Activated naive CD4-positive, alpha-beta T cell treated with anti-CD3 and anti-CD28 coated beads, Interleukin-2, amount 10 ng/mL, durations not matched to agents 7 days and 5 days (primary cell): ENCODE results near the gene AOPEP.

Experiments
- CTCF ChIA-PET: fragments of 350-600 bp; sonication (Branson Sonifier 250); formaldehyde crosslinking; loops from one replicate; lab custom pipeline; 2021; ENCODE audit warnings: antibody characterized with exemption; lab: Charles Lee
- DNase-seq: peaks from one replicate; pipeline ENCODE4 v3.0.0-alpha.2; 2020
- H3K27ac Mint-ChIP-seq: one replicate; pipeline ENCODE4 v1.8.0; 2021; ENCODE audit warnings: mild to moderate bottlenecking, moderate library complexity, mixed read lengths
- H3K27me3 Mint-ChIP-seq: one replicate; pipeline ENCODE4 v1.8.0; 2021; ENCODE audit warnings: mild to moderate bottlenecking, mixed read lengths
- H3K36me3 Mint-ChIP-seq: one replicate; pipeline ENCODE4 v1.8.0; 2021; ENCODE audit warnings: mixed read lengths
- H3K4me1 Mint-ChIP-seq: one replicate; pipeline ENCODE4 v1.8.0; 2021; ENCODE audit warnings: mixed read lengths
- H3K4me3 Mint-ChIP-seq: one replicate; pipeline ENCODE4 v1.8.0; 2021; ENCODE audit warnings: mild to moderate bottlenecking, moderate library complexity, mixed read lengths
- H3K9me3 Mint-ChIP-seq: one replicate; pipeline ENCODE4 v1.8.0; 2021; ENCODE audit warnings: mixed read lengths

AOPEP gene

GRCh38 chr9:94981723-94982090 lies 255.2 kb downstream of the AOPEP start:
- no peak for DNase-seq
- CTCF ChIA-PET = no interaction called here
- peaks cover 5% of the 10 kb centered on the region for H3K4me1 Mint-ChIP-seq

GRCh38 chr9:94982211-94982610 lies 255.7 kb downstream of the AOPEP start:
- H3K36me3 Mint-ChIP-seq = no peaks in the 10 kb centered on the region
- peaks cover 3% of the 10 kb centered on the region for H3K27me3 Mint-ChIP-seq
- CTCF ChIA-PET = no interaction called here
- peaks cover 5% of the 10 kb centered on the region for H3K4me1 Mint-ChIP-seq
- H3K9me3 Mint-ChIP-seq = no peaks in the 10 kb centered on the region
- H3K27ac Mint-ChIP-seq = no peak overlapping the region
- no peak for DNase-seq
- H3K4me3 Mint-ChIP-seq = no peak overlapping the region

More at GRCh38 chr9:94981723-94982090, 255.2 kb downstream of the AOPEP start:
- peaks cover 1% of the 10 kb centered on the region for H3K27me3 Mint-ChIP-seq
- H3K36me3 Mint-ChIP-seq = no peaks in the 10 kb centered on the region
- no peaks in the 10 kb centered on the region for H3K9me3 Mint-ChIP-seq
- H3K27ac Mint-ChIP-seq = no peak overlapping the region
- H3K4me3 Mint-ChIP-seq = no peak overlapping the region

GRCh38 chr9:94983552-94983951 lies 257.1 kb downstream of the AOPEP start:
- Mint-ChIP-seq H3K4me3 (no peak overlapping the region), H3K4me1 (peaks cover 5% of the 10 kb centered on the region), H3K27me3 (peaks cover 3% of the 10 kb centered on the region), H3K9me3 (no peaks in the 10 kb centered on the region), H3K36me3 (no peaks in the 10 kb centered on the region), H3K27ac (no peak overlapping the region)
- DNase-seq = no peak
- CTCF ChIA-PET = interaction anchor here (3.0 kb wide), 1 partner anchor 9 kb away, joined by 7 read pairs; no protein-coding TSS in a partner anchor

- Mint-ChIP-seq H3K4me3 (no peak overlapping the region), H3K9me3 (no peaks in the 10 kb centered on the region), H3K27me3 (peaks cover 3% of the 10 kb centered on the region), H3K36me3 (no peaks in the 10 kb centered on the region), H3K4me1 (peaks cover 5% of the 10 kb centered on the region), H3K27ac (no peak overlapping the region)
- DNase-seq = peak; percentile 33
- CTCF ChIA-PET = interaction anchor here (3.0 kb wide), 1 partner anchor 10 kb away, joined by 7 read pairs; no protein-coding TSS in a partner anchor
These were observed 258.5 kb downstream of the AOPEP start for GRCh38 chr9:94984891-94985476.

- Mint-ChIP-seq H3K4me1 (peaks cover 5% of the 10 kb centered on the region), H3K36me3 (no peaks in the 10 kb centered on the region), H3K27ac (no peak overlapping the region), H3K9me3 (no peaks in the 10 kb centered on the region), H3K27me3 (peaks cover 3% of the 10 kb centered on the region), H3K4me3 (no peak overlapping the region)
- DNase-seq = no peak
- CTCF ChIA-PET = interaction anchor here (3.0 kb wide), 1 partner anchor 11 kb away, joined by 7 read pairs; no protein-coding TSS in a partner anchor
These were observed 259.1 kb downstream of the AOPEP start for GRCh38 chr9:94985649-94986048.

GRCh38 chr9:94987731-94988130 lies 261.2 kb downstream of the AOPEP start:
- Mint-ChIP-seq H3K36me3 (no peaks in the 10 kb centered on the region), H3K9me3 (no peaks in the 10 kb centered on the region), H3K27me3 (peaks cover 3% of the 10 kb centered on the region), H3K4me1 (peaks cover 5% of the 10 kb centered on the region), H3K4me3 (no peak overlapping the region), H3K27ac (no peak overlapping the region)
- CTCF ChIA-PET = no interaction called here
- no peak for DNase-seq

GRCh38 chr9:94990897-94991561 lies 264.5 kb downstream of the AOPEP start:
- Mint-ChIP-seq H3K36me3 (no peaks in the 10 kb centered on the region), H3K4me1 (no peaks in the 10 kb centered on the region), H3K27me3 (peaks cover 3% of the 10 kb centered on the region), H3K4me3 (no peak overlapping the region), H3K27ac (no peak overlapping the region), H3K9me3 (no peaks in the 10 kb centered on the region)
- DNase-seq = no peak
- CTCF ChIA-PET = interaction anchor here (1.3 kb wide), 1 partner anchor 136 kb away, joined by 3 read pairs; no protein-coding TSS in a partner anchor

- DNase-seq = no peak
- H3K4me3 Mint-ChIP-seq = no peak overlapping the region
- no peaks in the 10 kb centered on the region for H3K4me1 Mint-ChIP-seq
- no peak overlapping the region for H3K27ac Mint-ChIP-seq
- CTCF ChIA-PET = interaction anchor here (1.2 to 1.3 kb wide), 2 partner anchors 11 to 135 kb away, joined by 3 to 4 read pairs; no protein-coding TSS in a partner anchor
- no peaks in the 10 kb centered on the region for H3K27me3 Mint-ChIP-seq
- no peaks in the 10 kb centered on the region for H3K9me3 Mint-ChIP-seq
- no peaks in the 10 kb centered on the region for H3K36me3 Mint-ChIP-seq
These were observed 265.7 kb downstream of the AOPEP start for GRCh38 chr9:94991961-94992907.

GRCh38 chr9:94993160-94993820 lies 266.8 kb downstream of the AOPEP start:
- no peak overlapping the region for H3K4me3 Mint-ChIP-seq
- no peak overlapping the region for H3K27ac Mint-ChIP-seq
- no peaks in the 10 kb centered on the region for H3K9me3 Mint-ChIP-seq
- CTCF ChIA-PET = interaction anchor here (1.2 kb wide), 1 partner anchor 10 kb away, joined by 4 read pairs; no protein-coding TSS in a partner anchor
- no peaks in the 10 kb centered on the region for H3K4me1 Mint-ChIP-seq
- no peaks in the 10 kb centered on the region for H3K36me3 Mint-ChIP-seq
- no peak for DNase-seq
- no peaks in the 10 kb centered on the region for H3K27me3 Mint-ChIP-seq

GRCh38 chr9:94993821-94994165 lies 267.3 kb downstream of the AOPEP start:
- no peaks in the 10 kb centered on the region for H3K27me3 Mint-ChIP-seq
- no peak for DNase-seq
- no peaks in the 10 kb centered on the region for H3K9me3 Mint-ChIP-seq
- H3K27ac Mint-ChIP-seq = no peak overlapping the region
- H3K4me1 Mint-ChIP-seq = no peaks in the 10 kb centered on the region
- H3K4me3 Mint-ChIP-seq = no peak overlapping the region
- CTCF ChIA-PET = no interaction called here
- H3K36me3 Mint-ChIP-seq = no peaks in the 10 kb centered on the region

- Mint-ChIP-seq H3K27ac (no peak overlapping the region), H3K9me3 (no peaks in the 10 kb centered on the region), H3K4me1 (no peaks in the 10 kb centered on the region), H3K36me3 (no peaks in the 10 kb centered on the region), H3K27me3 (no peaks in the 10 kb centered on the region), H3K4me3 (no peak overlapping the region)
- CTCF ChIA-PET = interaction anchor here (1.1 to 1.2 kb wide), 2 partner anchors 116 to 132 kb away, joined by 3 read pairs; no protein-coding TSS in a partner anchor
- DNase-seq = no peak
These were observed 268.7 kb downstream of the AOPEP start for GRCh38 chr9:94995048-94995693.

- Mint-ChIP-seq H3K27me3 (peaks cover 9% of the 10 kb centered on the region), H3K27ac (no peak overlapping the region), H3K4me3 (no peak overlapping the region), H3K9me3 (no peaks in the 10 kb centered on the region), H3K4me1 (no peaks in the 10 kb centered on the region), H3K36me3 (no peaks in the 10 kb centered on the region)
- no peak for DNase-seq
- CTCF ChIA-PET = interaction anchor here (0.7 kb wide), 1 partner anchor 630 kb away, joined by 3 read pairs; no protein-coding TSS in a partner anchor
These were observed 270.1 kb downstream of the AOPEP start for GRCh38 chr9:94996641-94997040.

- Mint-ChIP-seq H3K27me3 (peaks cover 18% of the 10 kb centered on the region), H3K27ac (no peak overlapping the region), H3K4me3 (no peak overlapping the region), H3K36me3 (no peaks in the 10 kb centered on the region), H3K4me1 (no peaks in the 10 kb centered on the region), H3K9me3 (no peaks in the 10 kb centered on the region)
- CTCF ChIA-PET = no interaction called here
- DNase-seq = no peak
These were observed 271.2 kb downstream of the AOPEP start for GRCh38 chr9:94997727-94998126.
